Measurements from ENCODE around the gene TMCO4. TPM values are rescaled to one million over a fixed set of nuclear protein-coding genes. Genes with fewer than 3 reads are reported as not detected.

The TMCO4 gene
- total RNA-seq, 1 experiment from 2014 or later, result 15.1 TPM

GRCh38 chr1:19662313-19662712 lies 137.4 kb downstream of the TMCO4 start:
- H3K4me3 ChIP-seq (ENCODE audit: low read depth, low read length), result no peak overlapping the region
- TF ChIP-seq CTCF (IDR thresholded peaks at IDR 0.05; ENCODE audit: insufficient read depth in 1 of 2, low read depth in 1 of 2, low read length in 1 of 2, severe bottlenecking in 1 of 2, unreplicated experiment in 1 of 2), result no peak
- DNase-seq, result no peak
- BruUV-seq (replicated peaks), result no TSS peak
- H3K9me3 Mint-ChIP-seq (ENCODE audit: unreplicated experiment), result no peaks in the 10 kb centered on the region
- H3K4me1 Mint-ChIP-seq (ENCODE audit: low read depth, unreplicated experiment), result peaks cover 6% of the 10 kb centered on the region
- no peaks in the 10 kb centered on the region for H3K9me3 ChIP-seq
- intact Hi-C loops (cut with micrococcal nuclease; ENCODE audit: unreplicated experiment), result no loop called here
- H3K36me3 ChIP-seq (ENCODE audit: control insufficient read depth, insufficient read depth, low read length), result no peaks in the 10 kb centered on the region
- no peak overlapping the region for H3K4me3 Mint-ChIP-seq (ENCODE audit: unreplicated experiment)
- peaks cover 4% of the 10 kb centered on the region for H3K36me3 Mint-ChIP-seq (ENCODE audit: insufficient read depth, unreplicated experiment)
- H3K27me3 ChIP-seq (replicated peaks; ENCODE audit: control insufficient read depth, insufficient read depth, low read length), result no peaks in the 10 kb centered on the region; the same call in 1 of the 2 replicates
- no peak overlapping the region for H3K27ac Mint-ChIP-seq (ENCODE audit: unreplicated experiment)
- POLR2A ChIA-PET, result no interaction called here
- CTCF ChIA-PET, result interaction anchor here (0.9 to 3.4 kb wide), 4 partner anchors 9 to 77 kb away, joined by 3 to 36 read pairs (median 5); no protein-coding TSS in a partner anchor
- no peaks in the 10 kb centered on the region for H3K4me1 ChIP-seq
- H3K27me3 Mint-ChIP-seq (ENCODE audit: insufficient read depth, unreplicated experiment), result peaks cover 15% of the 10 kb centered on the region

GRCh38 chr1:19661721-19662228 lies 137.9 kb downstream of the TMCO4 start:
- no TSS peak for BruUV-seq (replicated peaks)
- Mint-ChIP-seq H3K9me3 (ENCODE audit: unreplicated experiment) (no peaks in the 10 kb centered on the region), H3K36me3 (ENCODE audit: insufficient read depth, unreplicated experiment) (peaks cover 2% of the 10 kb centered on the region), H3K27me3 (ENCODE audit: insufficient read depth, unreplicated experiment) (peaks cover 11% of the 10 kb centered on the region), H3K4me3 (ENCODE audit: unreplicated experiment) (no peak overlapping the region), H3K4me1 (ENCODE audit: low read depth, unreplicated experiment) (peaks cover 6% of the 10 kb centered on the region), H3K27ac (ENCODE audit: unreplicated experiment) (no peak overlapping the region)
- Histone ChIP-seq H3K4me1 (no peaks in the 10 kb centered on the region), H3K9me3 (no peaks in the 10 kb centered on the region), H3K4me3 (ENCODE audit: low read depth, low read length) (no peak overlapping the region), H3K36me3 (ENCODE audit: control insufficient read depth, insufficient read depth, low read length) (no peaks in the 10 kb centered on the region), H3K27me3 (replicated peaks; ENCODE audit: control insufficient read depth, insufficient read depth, low read length) (no peaks in the 10 kb centered on the region; the same call in 1 of the 2 replicates)
- peak; percentile 52 to 65 for TF ChIP-seq CTCF (IDR thresholded peaks at IDR 0.05; ENCODE audit: insufficient read depth in 1 of 2, low read depth in 1 of 2, low read length in 1 of 2, severe bottlenecking in 1 of 2, unreplicated experiment in 1 of 2)
- DNase-seq, result no peak
- CTCF ChIA-PET, result interaction anchor here (0.6 to 3.4 kb wide), 6 partner anchors 8 to 298 kb away, joined by 3 to 36 read pairs (median 4); no protein-coding TSS in a partner anchor
- POLR2A ChIA-PET, result no interaction called here
- intact Hi-C loops (cut with micrococcal nuclease; ENCODE audit: unreplicated experiment), result loop anchor here (1.0 kb wide), 1 partner anchor 43 kb away; no protein-coding TSS in a partner anchor

- Mint-ChIP-seq H3K27ac (ENCODE audit: unreplicated experiment) (peak overlapping the region; percentile 15), H3K4me3 (ENCODE audit: unreplicated experiment) (no peak overlapping the region), H3K27me3 (ENCODE audit: insufficient read depth, unreplicated experiment) (no peaks in the 10 kb centered on the region), H3K36me3 (ENCODE audit: insufficient read depth, unreplicated experiment) (no peaks in the 10 kb centered on the region), H3K9me3 (ENCODE audit: unreplicated experiment) (no peaks in the 10 kb centered on the region), H3K4me1 (ENCODE audit: low read depth, unreplicated experiment) (peaks cover 6% of the 10 kb centered on the region)
- Histone ChIP-seq H3K4me1 (no peaks in the 10 kb centered on the region), H3K27me3 (replicated peaks; ENCODE audit: control insufficient read depth, insufficient read depth, low read length) (no peaks in the 10 kb centered on the region), H3K9me3 (no peaks in the 10 kb centered on the region), H3K36me3 (ENCODE audit: control insufficient read depth, insufficient read depth, low read length) (no peaks in the 10 kb centered on the region), H3K4me3 (ENCODE audit: low read depth, low read length) (no peak overlapping the region)
- no TSS peak for BruUV-seq (replicated peaks)
- POLR2A ChIA-PET, result no interaction called here
- CTCF ChIA-PET, result interaction anchor here (0.6 kb wide), 1 partner anchor 58 kb away, joined by 3 read pairs; no protein-coding TSS in a partner anchor
- intact Hi-C loops (cut with micrococcal nuclease; ENCODE audit: unreplicated experiment), result no loop called here
- TF ChIP-seq CTCF (IDR thresholded peaks at IDR 0.05; ENCODE audit: insufficient read depth in 1 of 2, low read depth in 1 of 2, low read length in 1 of 2, severe bottlenecking in 1 of 2, unreplicated experiment in 1 of 2), result no peak
- DNase-seq, result no peak
Observed at GRCh38 chr1:19658186-19658585, 141.5 kb downstream of the TMCO4 start.
